GM19240 (cell line): ENCODE results near the gene LEFTY1.
"Not testable (repeated sequence)": the region's sequence is repeated elsewhere in the genome, so short reads cannot be mapped to it uniquely, and the experiment has no call there.

ENCODE experiments used
- DNase-seq: peaks from one replicate; pipeline ENCODE4 v3.0.0; 2011; ENCODE audit warnings: low spot score; ENCODE audit not compliant: insufficient read length

LEFTY1 gene

GRCh38 chr1:225888289-225888897, 553 bp downstream of the LEFTY1 start:
- DNase-seq: no peak

- not testable (repeated sequence) for DNase-seq
Observed at GRCh38 chr1:225887554-225888288, 1.2 kb downstream of the LEFTY1 start.

DNA sequence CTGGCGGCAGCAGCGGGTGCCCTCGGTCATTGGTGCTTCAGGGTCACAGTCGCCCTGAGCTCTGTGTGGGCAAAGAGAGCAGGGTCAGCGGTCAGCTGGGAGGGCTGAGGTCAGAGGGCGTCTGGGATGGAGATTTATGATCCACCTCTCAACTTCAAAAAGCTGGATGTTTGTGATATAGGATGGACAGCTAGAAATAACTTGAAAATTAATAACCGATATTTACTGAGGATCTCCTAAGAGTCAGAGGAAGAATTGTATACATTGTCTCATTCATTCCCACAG, 2.0 kb downstream of the LEFTY1 start:
- no peak for DNase-seq

GRCh38 chr1:225886159-225887029, 2.6 kb downstream of the LEFTY1 start:
- no peak for DNase-seq

- DNase-seq: no peak
Observed at GRCh38 chr1:225885336-225885735, 3.6 kb downstream of the LEFTY1 start.

DNA sequence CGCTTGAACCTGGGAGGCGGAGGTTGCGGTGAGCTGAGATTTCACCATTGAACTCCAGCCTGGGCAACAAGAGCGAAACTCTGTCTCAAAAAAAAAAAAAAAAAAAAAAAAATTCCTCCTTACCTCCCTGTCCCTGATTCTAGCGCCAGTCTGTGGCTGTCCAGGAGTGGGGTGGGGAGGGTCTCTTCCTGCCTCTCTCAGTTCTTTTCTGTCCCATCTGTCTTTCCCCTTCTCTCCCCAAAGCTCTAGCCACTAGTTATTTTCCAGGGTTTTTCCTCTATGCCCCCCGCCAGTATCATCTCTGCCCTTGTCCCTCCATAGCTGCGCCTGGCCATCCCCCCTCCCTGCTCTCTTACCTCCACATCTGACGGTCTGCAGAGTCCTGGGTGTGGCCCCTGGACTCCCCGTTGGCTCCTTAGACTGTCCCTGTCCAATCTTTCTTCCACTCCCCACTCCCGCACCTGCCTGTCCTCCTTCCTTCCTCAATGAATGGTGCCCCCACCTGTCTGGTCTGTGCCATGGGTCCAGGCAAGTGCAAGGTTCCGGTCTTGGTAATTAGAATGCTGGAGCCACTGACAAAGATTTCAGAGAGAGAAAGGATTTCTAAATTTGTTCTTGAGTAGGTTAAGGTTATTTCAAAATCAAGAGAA, 5.2 kb downstream of the LEFTY1 start:
- no peak for DNase-seq

GRCh38 chr1:225882694-225883615, 6.0 kb downstream of the LEFTY1 start:
- peak; percentile 58 for DNase-seq

GRCh38 chr1:225881959-225882693, 6.8 kb downstream of the LEFTY1 start, which contains the start of gene TMEM63A:
TSS of gene TMEM63A (minus strand) at chr1:225882380. CDS start at chr1:225877580, 4,800 bp downstream.
- peak; percentile 96 for DNase-seq

- peak; percentile 57 for DNase-seq
Observed at GRCh38 chr1:225881081-225881958, 7.6 kb downstream of the LEFTY1 start.

- no peak for DNase-seq
Observed at GRCh38 chr1:225880636-225881035, 8.3 kb downstream of the LEFTY1 start.

- DNase-seq: no peak
Observed at GRCh38 chr1:225880222-225880588, 8.7 kb downstream of the LEFTY1 start.

DNA sequence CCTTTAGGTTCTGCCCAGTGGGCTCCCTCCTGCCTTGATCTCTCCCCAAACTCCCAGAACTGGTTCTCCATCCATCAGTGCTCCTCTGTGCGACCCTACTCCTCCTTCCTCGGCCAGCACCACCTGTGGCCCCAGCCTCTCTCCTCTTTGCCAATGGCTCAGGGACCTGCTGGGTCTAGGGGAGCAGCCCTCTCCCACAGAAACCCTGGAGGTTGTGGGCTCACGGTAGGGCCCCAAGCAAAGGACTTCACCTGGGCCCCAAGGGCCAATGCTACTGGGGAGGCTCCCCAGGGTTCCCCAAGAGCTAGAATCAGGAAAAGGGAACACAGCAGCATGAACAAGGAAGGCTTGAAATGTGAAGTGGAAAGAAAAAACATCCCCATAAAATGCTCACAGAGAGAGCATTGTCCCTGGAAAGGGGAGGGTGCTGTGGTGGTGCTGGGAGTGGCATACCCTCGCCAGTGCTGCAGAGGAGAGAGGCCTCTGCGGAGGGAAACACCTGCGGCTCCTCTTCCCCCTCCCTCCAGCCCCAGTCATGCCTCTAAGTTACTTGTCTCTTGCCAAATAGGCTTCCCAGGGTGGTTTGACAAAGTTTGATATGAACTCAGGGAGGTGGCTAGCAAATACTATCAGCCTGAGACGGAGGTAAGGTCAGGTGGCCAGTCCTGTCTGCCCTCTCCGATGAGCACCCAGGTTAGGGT, 9.3 kb downstream of the LEFTY1 start:
- DNase-seq: no peak

DNA sequence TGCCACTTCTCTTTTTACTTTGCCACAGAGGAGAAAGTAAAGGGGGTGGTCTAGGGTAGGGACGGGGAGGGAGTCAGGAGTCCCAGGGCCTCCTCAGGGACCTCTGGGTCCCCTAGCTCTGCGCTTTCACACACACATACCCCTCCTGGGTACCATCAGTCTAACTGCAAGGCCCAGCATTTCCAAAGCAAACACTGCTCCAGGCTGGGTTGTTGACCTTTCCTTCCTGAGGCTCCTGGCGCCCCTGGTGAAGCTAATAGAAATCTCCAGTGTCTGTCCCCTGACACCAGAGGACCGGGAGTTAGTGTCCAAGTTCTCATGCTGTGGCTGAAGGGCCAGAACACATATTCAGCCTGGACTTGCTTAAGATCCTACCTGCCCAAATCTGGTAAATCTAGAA, 10.7 kb downstream of the LEFTY1 start:
- no peak for DNase-seq

DNA sequence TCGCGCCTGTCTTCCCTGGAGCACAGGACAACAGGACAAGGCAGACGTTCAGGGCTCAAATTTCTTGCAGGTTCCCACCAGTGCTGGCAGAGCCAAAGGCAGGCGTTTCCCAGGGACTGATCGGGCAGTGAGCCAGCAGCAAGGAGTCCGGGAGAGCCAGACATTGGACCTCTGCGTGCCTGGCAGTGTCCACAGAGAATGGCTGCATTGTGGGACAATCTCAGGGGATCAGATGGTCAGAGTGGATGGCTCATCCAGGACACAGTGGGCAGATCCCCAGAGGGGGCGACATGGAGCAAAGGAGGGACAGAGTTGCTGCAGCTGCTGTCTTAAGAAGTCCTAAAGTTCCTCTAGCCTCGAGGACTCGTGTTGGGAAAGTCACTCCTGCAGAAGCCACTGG, 11.4 kb downstream of the LEFTY1 start:
- no peak for DNase-seq

DNA sequence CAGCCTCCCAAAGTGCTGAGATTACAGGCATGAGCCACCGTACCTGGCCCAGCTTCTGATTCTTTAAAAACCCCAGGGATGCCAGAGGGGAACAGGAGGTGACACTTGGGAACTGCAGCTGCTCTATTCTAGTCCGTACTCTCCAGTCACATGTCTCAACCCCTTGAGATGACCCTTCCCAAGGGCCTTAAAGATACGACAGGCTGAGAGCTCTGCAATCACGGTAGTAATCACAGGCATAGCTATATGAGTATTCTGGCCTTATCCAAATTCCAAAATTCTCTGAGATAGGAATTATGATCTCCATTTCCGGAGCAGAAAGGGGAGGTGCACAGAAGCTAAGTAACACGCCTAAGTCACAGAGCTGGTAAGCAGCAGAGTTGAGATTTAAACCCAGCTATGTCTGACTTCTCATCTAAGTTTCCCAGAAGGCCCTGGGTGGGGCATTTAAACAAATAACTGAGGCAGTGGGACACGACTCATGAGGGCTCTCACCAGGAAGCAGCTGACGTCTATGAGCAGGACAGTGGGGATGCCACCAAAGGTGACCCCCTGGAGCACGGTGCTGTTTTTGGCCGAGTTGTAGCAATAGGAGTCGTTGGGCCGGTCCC, 11.9 kb downstream of the LEFTY1 start:
- DNase-seq: no peak

DNA sequence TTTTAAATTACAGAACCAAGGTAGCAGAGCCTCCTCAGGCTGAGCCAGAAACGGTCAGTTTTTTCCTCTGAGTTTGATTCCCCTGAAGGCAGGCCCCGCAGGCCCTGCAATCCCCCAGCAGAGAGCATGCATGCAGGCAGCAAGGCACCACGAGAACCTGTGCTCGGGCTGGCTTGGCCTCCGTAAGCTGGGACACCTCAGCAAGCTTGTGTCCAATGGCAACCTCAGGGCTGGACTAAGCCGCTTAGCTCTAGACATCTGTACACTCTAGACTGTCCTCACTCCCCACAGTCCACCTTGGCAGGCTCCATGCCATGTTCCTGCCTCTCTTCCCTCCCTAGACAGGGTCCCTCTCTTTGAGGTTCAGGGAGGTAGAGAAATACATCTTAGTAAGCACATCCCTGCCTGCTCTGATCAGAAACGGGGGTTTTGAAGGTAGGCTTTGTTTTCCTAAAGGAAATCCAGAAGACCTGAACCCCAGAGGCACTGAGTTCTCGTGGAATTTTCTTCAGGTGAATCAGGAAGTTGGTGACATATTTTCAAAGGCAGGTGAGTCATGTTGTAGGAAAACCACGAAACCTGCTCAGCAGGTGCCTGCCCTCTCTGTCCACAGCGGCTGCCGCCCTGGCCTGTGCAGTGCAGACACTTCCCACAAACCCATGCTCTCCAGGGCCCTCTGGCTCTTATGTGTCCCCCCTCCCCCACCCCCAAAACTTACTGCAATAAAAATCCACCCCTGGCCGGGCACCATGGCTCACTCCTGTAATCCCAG, 13.7 kb downstream of the LEFTY1 start:
- DNase-seq: no peak

GRCh38 chr1:225874431-225874830, 14.5 kb downstream of the LEFTY1 start:
- no peak for DNase-seq
